A673 (cell line): ENCODE results near the gene UST. TPM values are rescaled to one million over a fixed set of nuclear protein-coding genes. Genes with fewer than 3 reads are reported as not detected.

Source experiments
- BruUV-seq: library from RNA; stranded (reverse); fragments of 400-500 nt; replicated peaks from 2 replicates; lab custom pipeline; 2021; lab: Mats Ljungman, UMichigan
- CTCF ChIA-PET: fragments of 300-600 bp; sonication (Branson Sonifier 250); formaldehyde crosslinking; loops from one replicate; lab custom pipeline; 2022; ENCODE audit warnings: antibody characterized with exemption; lab: Charles Lee
- POLR2A ChIA-PET: fragments of 300-600 bp; sonication (Branson Sonifier 250); formaldehyde crosslinking; loops from one replicate; lab custom pipeline; 2022; ENCODE audit warnings: antibody characterized with exemption; ENCODE audit not compliant: low non-redundant PET; lab: Charles Lee
- DNase-seq: peaks from one replicate; pipeline ENCODE4 v3.0.0-alpha.2; 2015; ENCODE audit warnings: low spot score
- H3K27ac ChIP-seq: fragments of 200-600 bp; sonication (generic); 2 replicates; pipeline ENCODE4 v1.5.1; 2016; ENCODE audit warnings: mixed run types, low read depth, mild to moderate bottlenecking, mixed read lengths, antibody characterized with exemption, low read length; ENCODE audit not compliant: poor library complexity, severe bottlenecking
- H3K27me3 ChIP-seq: fragments of 200-600 bp; sonication (generic); replicated peaks from 2 replicates; pipeline ENCODE4 v1.6.1; 2017; ENCODE audit warnings: mixed run types, low read depth, mild to moderate bottlenecking, mixed read lengths, antibody characterized with exemption, low read length; ENCODE audit not compliant: insufficient read depth, poor library complexity
- H3K36me3 ChIP-seq: fragments of 200-600 bp; sonication (generic); 2 replicates; pipeline ENCODE4 v1.6.1; 2016; ENCODE audit warnings: mixed run types, mild to moderate bottlenecking, mixed read lengths, antibody characterized with exemption, low read length; ENCODE audit not compliant: insufficient read depth, poor library complexity, severe bottlenecking
- H3K4me1 ChIP-seq: fragments of 200-600 bp; sonication (generic); 2 replicates; pipeline ENCODE4 v1.6.1; 2017; ENCODE audit warnings: mixed run types, mild to moderate bottlenecking, mixed read lengths, antibody characterized with exemption, low read length; ENCODE audit not compliant: insufficient read depth, poor library complexity, severe bottlenecking
- H3K4me3 ChIP-seq: fragments of 200-600 bp; sonication (generic); 2 replicates; pipeline ENCODE4 v1.5.1; 2016; ENCODE audit warnings: low read depth, mixed run types, mild to moderate bottlenecking, mixed read lengths, low read length; ENCODE audit not compliant: poor library complexity, severe bottlenecking
- H3K9me3 ChIP-seq: fragments of 200-600 bp; sonication (generic); 2 replicates; pipeline ENCODE4 v1.6.1; 2016; ENCODE audit warnings: mixed run types, low read depth, mild to moderate bottlenecking, mixed read lengths, antibody characterized with exemption, low read length; ENCODE audit not compliant: poor library complexity, severe bottlenecking
- EZH2 ChIP-seq: fragments of 200-600 bp; sonication (generic); IDR thresholded peaks from 2 replicates; pipeline ENCODE4 v1.6.1; 2017; ENCODE audit warnings: borderline replicate concordance, low read depth, mild to moderate bottlenecking, mixed read lengths, antibody characterized with exemption, low read length; ENCODE audit not compliant: poor library complexity, severe bottlenecking
- intact Hi-C: fragments of 100-400 bp; cut with micrococcal nuclease; formaldehyde crosslinking; loops from one replicate; pipeline ENCODE4 v1.10.0; 2022; ENCODE audit not compliant: unreplicated experiment
- total RNA-seq: library from RNA; stranded (reverse); gene quantifications from 2 replicates; pipeline ENCODE4 v1.2.3, GENCODE V29; 2021
- TF ChIP-seq, protein P1 (sequence below): fragments of 300-800, 200-600 bp; sonication (generic); conservative IDR thresholded peaks from 2 replicates; pipeline ENCODE4 v1.5.1; 2017; ENCODE audit warnings: low read depth, mild to moderate bottlenecking, antibody characterized with exemption, low read length, moderate library complexity, mixed read lengths

The UST gene
- total RNA-seq, 1 experiment from 2014 or later = 1.5 TPM

DNA sequence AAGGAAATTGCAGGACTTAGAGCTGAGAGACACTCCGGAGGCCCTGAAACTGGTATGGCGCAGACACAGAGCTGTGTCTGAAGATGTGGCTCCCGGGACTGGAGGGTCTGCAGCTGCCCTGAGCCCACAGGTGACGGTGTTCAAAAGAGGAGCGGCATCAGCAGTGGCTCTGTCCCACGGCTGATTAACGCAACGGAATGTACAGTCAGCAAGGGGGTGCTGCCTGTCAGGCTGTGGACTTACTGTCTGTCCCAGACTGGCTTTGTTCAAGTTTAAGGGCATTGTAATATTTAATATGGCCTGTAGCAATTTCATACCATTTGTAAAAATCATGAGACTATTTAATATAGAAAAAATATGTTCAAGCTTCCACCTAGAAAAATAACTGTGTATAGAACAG is 342.7 kb downstream of the UST start:
- H3K27me3 ChIP-seq = no peaks in the 10 kb centered on the region
- intact Hi-C loops = no loop called here
- TF ChIP-seq, protein P1, sequence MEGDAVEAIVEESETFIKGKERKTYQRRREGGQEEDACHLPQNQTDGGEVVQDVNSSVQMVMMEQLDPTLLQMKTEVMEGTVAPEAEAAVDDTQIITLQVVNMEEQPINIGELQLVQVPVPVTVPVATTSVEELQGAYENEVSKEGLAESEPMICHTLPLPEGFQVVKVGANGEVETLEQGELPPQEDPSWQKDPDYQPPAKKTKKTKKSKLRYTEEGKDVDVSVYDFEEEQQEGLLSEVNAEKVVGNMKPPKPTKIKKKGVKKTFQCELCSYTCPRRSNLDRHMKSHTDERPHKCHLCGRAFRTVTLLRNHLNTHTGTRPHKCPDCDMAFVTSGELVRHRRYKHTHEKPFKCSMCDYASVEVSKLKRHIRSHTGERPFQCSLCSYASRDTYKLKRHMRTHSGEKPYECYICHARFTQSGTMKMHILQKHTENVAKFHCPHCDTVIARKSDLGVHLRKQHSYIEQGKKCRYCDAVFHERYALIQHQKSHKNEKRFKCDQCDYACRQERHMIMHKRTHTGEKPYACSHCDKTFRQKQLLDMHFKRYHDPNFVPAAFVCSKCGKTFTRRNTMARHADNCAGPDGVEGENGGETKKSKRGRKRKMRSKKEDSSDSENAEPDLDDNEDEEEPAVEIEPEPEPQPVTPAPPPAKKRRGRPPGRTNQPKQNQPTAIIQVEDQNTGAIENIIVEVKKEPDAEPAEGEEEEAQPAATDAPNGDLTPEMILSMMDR = no peak
- no peak for TF ChIP-seq EZH2
- H3K9me3 ChIP-seq = no peaks in the 10 kb centered on the region
- DNase-seq = no peak
- ChIA-PET CTCF (no interaction called here), POLR2A (no interaction called here)
- H3K36me3 ChIP-seq = no peaks in the 10 kb centered on the region
- H3K4me1 ChIP-seq = no peaks in the 10 kb centered on the region
- no peak overlapping the region for H3K27ac ChIP-seq
- H3K4me3 ChIP-seq = no peak overlapping the region
- BruUV-seq = no TSS peak

DNA sequence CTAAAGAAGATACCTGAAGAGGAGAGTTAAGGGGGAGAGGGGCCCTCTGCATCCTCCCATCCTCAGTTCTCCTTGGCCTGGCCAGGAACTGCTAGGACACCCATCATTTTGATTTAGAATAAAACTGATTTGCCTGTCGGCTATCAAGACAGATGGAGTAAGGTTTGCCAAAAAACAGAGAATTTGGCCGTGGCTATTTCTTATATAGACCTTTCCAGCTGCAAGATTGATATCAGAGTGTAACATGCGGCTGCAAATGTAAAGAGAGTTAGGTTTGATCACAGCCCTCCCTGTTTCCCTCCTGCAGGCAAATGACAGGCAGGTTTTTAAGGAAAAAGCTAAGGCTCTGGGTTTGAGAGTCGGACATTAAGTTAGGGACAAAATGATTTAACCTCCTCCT is 344.1 kb downstream of the UST start:
- Histone ChIP-seq H3K27me3 (no peaks in the 10 kb centered on the region), H3K36me3 (no peaks in the 10 kb centered on the region), H3K4me3 (no peak overlapping the region), H3K27ac (no peak overlapping the region), H3K9me3 (no peaks in the 10 kb centered on the region), H3K4me1 (no peaks in the 10 kb centered on the region)
- no TSS peak for BruUV-seq
- POLR2A ChIA-PET = no interaction called here
- CTCF ChIA-PET = no interaction called here
- TF ChIP-seq, protein P1 = no peak
- TF ChIP-seq EZH2 = no peak
- intact Hi-C loops = no loop called here
- DNase-seq = no peak

DNA sequence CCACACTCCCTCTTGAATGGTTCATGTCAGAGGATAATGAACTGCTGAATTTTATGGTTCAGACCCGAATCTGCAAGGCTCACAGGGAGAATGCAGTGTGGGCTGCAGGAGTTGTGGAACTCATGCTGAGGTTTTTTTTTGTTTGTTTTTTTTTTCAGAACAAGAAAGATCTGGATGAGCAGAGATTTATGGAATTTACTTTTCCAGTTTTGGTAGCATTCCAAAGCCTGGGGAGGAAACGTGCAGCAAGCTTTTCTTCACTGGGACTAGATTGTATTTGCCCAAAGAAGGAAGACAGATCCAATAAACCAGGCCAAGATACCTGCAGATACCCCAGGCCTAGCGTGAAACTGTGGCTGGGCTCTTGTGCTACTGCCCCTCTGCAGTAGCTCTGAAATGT is 346.8 kb downstream of the UST start:
- no peak for TF ChIP-seq EZH2
- TF ChIP-seq, protein P1 = no peak
- H3K4me1 ChIP-seq = no peaks in the 10 kb centered on the region
- H3K36me3 ChIP-seq = no peaks in the 10 kb centered on the region
- intact Hi-C loops = no loop called here
- BruUV-seq = no TSS peak
- ChIA-PET POLR2A (no interaction called here), CTCF (no interaction called here)
- H3K27me3 ChIP-seq = no peaks in the 10 kb centered on the region
- H3K4me3 ChIP-seq = no peak overlapping the region
- H3K9me3 ChIP-seq = peaks cover 5% of the 10 kb centered on the region
- H3K27ac ChIP-seq = no peak overlapping the region
- DNase-seq = no peak
